CD14-positive monocyte (primary cell): ENCODE measurements around the gene AIFM3. TPM values are rescaled to one million over a fixed set of nuclear protein-coding genes. Genes with fewer than 3 reads are reported as not detected.
A peak's percentile ranks its signal among the peaks of the same experiment; 100 is the strongest.
"Not testable (repeated sequence)": the region's sequence is repeated elsewhere in the genome, so short reads cannot be mapped to it uniquely, and the experiment has no call there.

Source experiments
- DNase-seq, 3 donors: peaks; one replicate each; pipeline ENCODE4 v3.0.0-alpha.2; 2011 to 2022
- H2AFZ ChIP-seq: 2 replicates; pipeline ENCODE4 v1.6.0; 2012; ENCODE audit warnings: mild to moderate bottlenecking, low read depth, low read length, inconsistent platforms; ENCODE audit not compliant: insufficient read depth, poor library complexity, severe bottlenecking
- H3K27ac ChIP-seq, 2 donors: 1 replicate in 1 of 2; 2 replicates in 1 of 2; pipeline ENCODE4 v1.5.1; 2012 to 2013; ENCODE audit warnings: low read length in 2 of 2, control low read depth in 1 of 2, inconsistent platforms in 1 of 2, low read depth in 1 of 2, mild to moderate bottlenecking in 1 of 2
- H3K27me3 ChIP-seq, 2 donors: one replicate each; pipeline versions ENCODE4 v1.6.0 to v1.6.1; 2011 to 2013; ENCODE audit warnings: low read length in 2 of 2; ENCODE audit not compliant: control insufficient read depth in 2 of 2, insufficient read depth in 2 of 2
- H3K36me3 ChIP-seq, 2 donors: replicated peaks in 1 of 2; 1 replicate in 1 of 2; 2 replicates in 1 of 2; pipeline versions ENCODE4 v1.5.1 to v1.6.1; 2012 to 2013; ENCODE audit warnings: low read length in 2 of 2, control low read depth in 1 of 2, inconsistent platforms in 1 of 2, mild to moderate bottlenecking in 1 of 2; ENCODE audit not compliant: insufficient read depth in 2 of 2, control insufficient read depth in 1 of 2
- H3K4me1 ChIP-seq, 2 donors: 1 replicate in 1 of 2; 2 replicates in 1 of 2; pipeline versions ENCODE4 v1.5.1 to v1.6.1; 2012 to 2013; ENCODE audit warnings: low read length in 2 of 2, control low read depth in 1 of 2, inconsistent platforms in 1 of 2, mild to moderate bottlenecking in 1 of 2, moderate library complexity in 1 of 2; ENCODE audit not compliant: insufficient read depth in 2 of 2, control insufficient read depth in 1 of 2
- H3K4me2 ChIP-seq: replicated peaks from 2 replicates; pipeline ENCODE3; 2012; ENCODE audit warnings: low read length, moderate library complexity, mild to moderate bottlenecking; ENCODE audit not compliant: poor library complexity, severe bottlenecking; ENCODE audit errors: extremely low read depth
- H3K4me3 ChIP-seq, 3 experiments: fragments of 200-600 bp in 1 of 3; sonication (generic) in 1 of 3; replicated peaks in 1 of 3; 1 replicate in 2 of 3; 2 replicates in 1 of 3; pipeline ENCODE4 v1.5.1; 2011 to 2013; ENCODE audit warnings: low read length in 3 of 3, mild to moderate bottlenecking in 3 of 3, control low read depth in 2 of 3, low read depth in 2 of 3, inconsistent platforms in 1 of 3, moderate library complexity in 1 of 3
- H3K79me2 ChIP-seq: 2 replicates; pipeline ENCODE4 v1.6.0; 2012; ENCODE audit warnings: mild to moderate bottlenecking, control low read depth, inconsistent platforms, low read length, moderate library complexity; ENCODE audit not compliant: insufficient read depth
- H3K9ac ChIP-seq: 2 replicates; pipeline ENCODE4 v1.6.0; 2017; ENCODE audit warnings: low read length, mild to moderate bottlenecking; ENCODE audit not compliant: insufficient read depth, poor library complexity, severe bottlenecking
- H3K9me3 ChIP-seq, 2 donors: replicated peaks in 1 of 2; 1 replicate in 1 of 2; 2 replicates in 1 of 2; pipeline versions ENCODE4 v1.5.1 to v1.6.1; 2012 to 2013; ENCODE audit warnings: low read length in 2 of 2, control low read depth in 1 of 2; ENCODE audit not compliant: control insufficient read depth in 1 of 2, insufficient read depth in 1 of 2
- H4K20me1 ChIP-seq: 2 replicates; pipeline ENCODE4 v1.6.0; 2012; ENCODE audit warnings: mild to moderate bottlenecking, low read length, control low read depth, moderate library complexity; ENCODE audit not compliant: insufficient read depth
- H3K27ac Mint-ChIP-seq, 7 donors: one replicate each; pipeline ENCODE4 v1.8.0; 2020; ENCODE audit warnings: mild to moderate bottlenecking in 7 of 7, mixed read lengths in 7 of 7, moderate library complexity in 6 of 7, inconsistent platforms in 2 of 7
- H3K27me3 Mint-ChIP-seq, 3 donors: one replicate each; pipeline ENCODE4 v1.8.0; 2021 to 2022; ENCODE audit warnings: low read depth in 3 of 3, mild to moderate bottlenecking in 3 of 3, mixed read lengths in 3 of 3, moderate library complexity in 3 of 3, inconsistent platforms in 1 of 3
- H3K36me3 Mint-ChIP-seq, 2 donors: one replicate each; pipeline ENCODE4 v1.8.0; 2020; ENCODE audit warnings: mixed read lengths in 2 of 2, inconsistent platforms in 1 of 2, mild to moderate bottlenecking in 1 of 2
- H3K4me1 Mint-ChIP-seq: one replicate; pipeline ENCODE4 v1.8.0; 2020; ENCODE audit warnings: mild to moderate bottlenecking, mixed read lengths
- H3K4me3 Mint-ChIP-seq, 2 donors: one replicate each; pipeline ENCODE4 v1.8.0; 2020; ENCODE audit warnings: mild to moderate bottlenecking in 2 of 2, mixed read lengths in 2 of 2, moderate library complexity in 1 of 2
- H3K9me3 Mint-ChIP-seq, 7 donors: one replicate each; pipeline ENCODE4 v1.8.0; 2020 to 2022; ENCODE audit warnings: mixed read lengths in 7 of 7, mild to moderate bottlenecking in 6 of 7, moderate library complexity in 6 of 7, inconsistent platforms in 2 of 7
- WGBS: methylation state at CpG from one replicate; pipeline ENCODE4 v1.1.5; 2013; ENCODE audit warnings: missing lambda C conversion rate; ENCODE audit not compliant: insufficient coverage; 5-methylcytosine and 5-hydroxymethylcytosine counted together
- intact Hi-C, 2 donors: fragments of 100-400 bp; cut with micrococcal nuclease; formaldehyde crosslinking; loops; one replicate each; pipeline versions ENCODE4 v1.15.0 to v1.15.1; 2023
- polyA plus RNA-seq, 3 donors: library from polyadenylated mRNA; depleted of rRNA in 1 of 3; unstranded in 2 of 3; stranded (reverse) in 1 of 3; fragments of 300-500 nt in 2 of 3; fragments of >200 nt in 1 of 3; fragmentation: Illumina TruSeq in 2 of 3; gene quantifications; 1 replicate in 2 of 3; 2 replicates in 1 of 3; pipeline ENCODE4 v1.2.3, GENCODE V29; 2012 to 2021
- TF ChIP-seq, protein P1 (sequence below): fragments of 200-600 bp; IDR thresholded peaks from one replicate; pipeline ENCODE4 v1.8.0; 2022; ENCODE audit warnings: antibody characterized with exemption, mild to moderate bottlenecking

The AIFM3 gene
- polyA plus RNA-seq, 3 donors = 2.1 to 40.9 (median 2.3) TPM

DNA sequence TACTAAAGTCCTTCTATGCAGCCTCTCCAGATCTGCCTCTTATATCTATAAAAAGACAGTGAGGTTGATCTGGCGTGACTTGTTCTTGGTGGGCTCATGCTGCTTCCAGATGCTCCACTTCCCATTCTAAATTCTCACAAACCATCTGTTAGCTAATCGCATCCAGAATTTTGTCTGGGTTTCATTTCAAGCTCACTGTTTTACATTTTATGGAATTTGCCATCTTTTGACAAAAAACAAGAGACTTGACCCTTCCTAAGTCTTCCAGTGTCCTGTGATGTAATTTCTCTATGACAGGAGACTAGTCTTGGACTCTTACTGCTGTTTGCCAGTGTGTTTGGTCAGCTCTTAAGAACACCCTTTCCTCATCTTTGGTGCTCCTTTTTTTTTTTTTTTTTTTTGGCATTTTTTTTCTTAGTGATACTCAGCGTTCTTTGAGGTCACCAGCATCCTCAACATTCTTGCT lies 26.8 kb upstream of the AIFM3 start:
- H3K27ac Mint-ChIP-seq = no peak overlapping the region
- 86% methylated on average over 2 of the region's 3 CpGs for WGBS

DNA sequence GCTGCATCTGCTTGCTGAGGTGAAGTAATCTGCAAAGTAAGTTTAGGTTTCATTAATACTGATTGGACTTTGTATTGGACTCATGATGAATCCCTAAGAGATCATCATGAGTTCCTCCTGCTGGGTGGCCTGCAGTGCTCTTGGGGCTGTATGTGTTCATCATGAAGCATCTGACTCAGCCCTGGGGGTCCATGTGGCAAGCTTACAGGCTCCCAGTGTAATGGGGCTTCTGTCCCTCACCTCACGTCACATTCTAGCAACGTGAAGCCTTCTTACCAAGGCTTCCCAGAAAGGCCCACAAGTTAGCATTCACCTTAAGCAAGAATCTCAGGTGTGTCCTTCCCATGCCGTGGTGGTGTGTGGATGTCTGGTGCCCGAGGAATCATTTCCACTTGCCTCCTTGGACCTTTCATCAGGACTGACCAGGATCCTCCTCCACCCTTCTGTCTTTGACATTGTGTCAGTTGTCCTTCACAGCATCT lies 26.1 kb upstream of the AIFM3 start:
- peaks cover 33% of the 10 kb centered on the region for H3K4me1 Mint-ChIP-seq
- no peaks in the 10 kb centered on the region for H3K9me3 ChIP-seq
- no peaks in the 10 kb centered on the region for H3K27me3 ChIP-seq
- peaks cover 11 to 43% of the 10 kb centered on the region in 2 donors for H3K36me3 ChIP-seq
- peaks cover 0 to 2% (median 0%) of the 10 kb centered on the region in 3 donors for H3K27me3 Mint-ChIP-seq
- peaks cover 98% of the 10 kb centered on the region for H3K79me2 ChIP-seq
- H3K4me2 ChIP-seq = no peak overlapping the region
- intact Hi-C loops = no loop called here
- H4K20me1 ChIP-seq = peaks cover 98% of the 10 kb centered on the region
- H3K4me3 ChIP-seq = no peak overlapping the region
- no peak overlapping the region for H3K4me3 Mint-ChIP-seq
- WGBS = 93% methylated on average over 2 of the region's 4 CpGs
- no peaks in the 10 kb centered on the region for H3K9me3 Mint-ChIP-seq
- H3K36me3 Mint-ChIP-seq = peaks cover 25 to 48% of the 10 kb centered on the region in 2 donors
- H3K4me1 ChIP-seq = no peaks in the 10 kb centered on the region
- peak overlapping the region in 2 of 7 donors; percentile 21 to 73 for H3K27ac Mint-ChIP-seq
- TF ChIP-seq, protein P1, sequence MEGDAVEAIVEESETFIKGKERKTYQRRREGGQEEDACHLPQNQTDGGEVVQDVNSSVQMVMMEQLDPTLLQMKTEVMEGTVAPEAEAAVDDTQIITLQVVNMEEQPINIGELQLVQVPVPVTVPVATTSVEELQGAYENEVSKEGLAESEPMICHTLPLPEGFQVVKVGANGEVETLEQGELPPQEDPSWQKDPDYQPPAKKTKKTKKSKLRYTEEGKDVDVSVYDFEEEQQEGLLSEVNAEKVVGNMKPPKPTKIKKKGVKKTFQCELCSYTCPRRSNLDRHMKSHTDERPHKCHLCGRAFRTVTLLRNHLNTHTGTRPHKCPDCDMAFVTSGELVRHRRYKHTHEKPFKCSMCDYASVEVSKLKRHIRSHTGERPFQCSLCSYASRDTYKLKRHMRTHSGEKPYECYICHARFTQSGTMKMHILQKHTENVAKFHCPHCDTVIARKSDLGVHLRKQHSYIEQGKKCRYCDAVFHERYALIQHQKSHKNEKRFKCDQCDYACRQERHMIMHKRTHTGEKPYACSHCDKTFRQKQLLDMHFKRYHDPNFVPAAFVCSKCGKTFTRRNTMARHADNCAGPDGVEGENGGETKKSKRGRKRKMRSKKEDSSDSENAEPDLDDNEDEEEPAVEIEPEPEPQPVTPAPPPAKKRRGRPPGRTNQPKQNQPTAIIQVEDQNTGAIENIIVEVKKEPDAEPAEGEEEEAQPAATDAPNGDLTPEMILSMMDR = no peak
- no peak for DNase-seq
- no peak overlapping the region for H2AFZ ChIP-seq
- H3K9ac ChIP-seq = no peak overlapping the region
- peak overlapping the region in 1 of 2 donors; percentile 3 for H3K27ac ChIP-seq

More for the DNA sequence above, 26.8 kb upstream of the AIFM3 start:
- Histone ChIP-seq H2AFZ (no peak overlapping the region), H3K4me1 (no peaks in the 10 kb centered on the region), H3K9ac (no peak overlapping the region), H3K9me3 (no peaks in the 10 kb centered on the region), H3K4me3 (no peak overlapping the region), H4K20me1 (peaks cover 98% of the 10 kb centered on the region), H3K4me2 (no peak overlapping the region), H3K27me3 (no peaks in the 10 kb centered on the region), H3K79me2 (peaks cover 98% of the 10 kb centered on the region), H3K36me3 (peaks cover 14 to 44% of the 10 kb centered on the region in 2 donors), H3K27ac (peak overlapping the region in 1 of 2 donors; percentile 3)
- TF ChIP-seq, protein P1 = no peak
- Mint-ChIP-seq H3K4me1 (peaks cover 30% of the 10 kb centered on the region), H3K9me3 (no peaks in the 10 kb centered on the region), H3K36me3 (peaks cover 29 to 50% of the 10 kb centered on the region in 2 donors), H3K4me3 (no peak overlapping the region), H3K27me3 (peaks cover 0 to 2% (median 0%) of the 10 kb centered on the region in 3 donors)
- DNase-seq = no peak
- intact Hi-C loops = no loop called here

DNA sequence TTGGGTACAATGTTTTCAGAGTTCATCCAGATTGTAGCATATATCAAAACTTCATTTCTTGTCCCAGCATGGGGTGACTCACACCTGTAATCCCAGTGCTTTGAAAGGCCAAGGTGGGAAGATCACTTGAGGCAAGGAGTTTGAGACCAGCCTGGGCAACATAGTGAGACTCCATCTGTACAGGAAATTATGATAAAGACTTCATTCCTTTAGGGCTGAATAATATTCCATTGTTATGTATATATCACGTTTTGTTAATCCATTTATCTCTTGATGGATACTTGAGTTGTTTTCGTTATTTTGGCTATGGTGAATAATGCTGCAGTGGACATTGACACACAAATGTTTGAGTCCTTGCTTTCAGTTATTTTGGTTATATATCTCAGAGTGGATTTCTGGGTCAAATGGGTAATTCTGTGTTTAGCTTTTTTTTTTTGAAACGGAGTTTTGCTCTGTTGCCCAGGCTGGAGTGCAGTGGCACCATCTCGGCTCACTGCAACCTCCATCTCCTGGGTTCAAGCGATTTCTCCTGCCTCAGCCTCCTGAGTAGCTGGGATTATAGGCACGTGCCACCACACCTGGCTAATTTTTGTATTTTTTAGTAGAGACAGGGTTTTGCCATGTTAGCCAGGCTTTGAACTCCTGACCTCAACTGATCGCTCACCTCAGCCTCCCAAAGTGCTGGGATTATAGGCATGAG lies 24.7 kb upstream of the AIFM3 start:
- Mint-ChIP-seq H3K4me1 (peaks cover 25% of the 10 kb centered on the region), H3K36me3 (peaks cover 15 to 44% of the 10 kb centered on the region in 2 donors), H3K27ac (peak overlapping the region in 1 of 7 donors; percentile 50)
- WGBS = 96% methylated on average over 3 of the region's 7 CpGs
- H3K27me3 Mint-ChIP-seq, H3K4me1 ChIP-seq, H3K4me2 ChIP-seq, H3K4me3 ChIP-seq, H3K4me3 Mint-ChIP-seq, H3K9ac ChIP-seq, H3K9me3 ChIP-seq, H3K9me3 Mint-ChIP-seq, intact Hi-C loops, H3K27me3 ChIP-seq, H3K27ac ChIP-seq, DNase-seq, H2AFZ ChIP-seq: not testable (repeated sequence)
- Histone ChIP-seq H4K20me1 (peaks cover 98% of the 10 kb centered on the region), H3K79me2 (peaks cover 98% of the 10 kb centered on the region), H3K36me3 (peaks cover 5 to 42% of the 10 kb centered on the region in 2 donors)
